ENCODE results near the gene MYO3B. TPM values are rescaled to one million over a fixed set of nuclear protein-coding genes. Genes with fewer than 3 reads are reported as not detected.

Gene MYO3B
- total RNA-seq, 1 donor from 2014 or later = not detected

DNA sequence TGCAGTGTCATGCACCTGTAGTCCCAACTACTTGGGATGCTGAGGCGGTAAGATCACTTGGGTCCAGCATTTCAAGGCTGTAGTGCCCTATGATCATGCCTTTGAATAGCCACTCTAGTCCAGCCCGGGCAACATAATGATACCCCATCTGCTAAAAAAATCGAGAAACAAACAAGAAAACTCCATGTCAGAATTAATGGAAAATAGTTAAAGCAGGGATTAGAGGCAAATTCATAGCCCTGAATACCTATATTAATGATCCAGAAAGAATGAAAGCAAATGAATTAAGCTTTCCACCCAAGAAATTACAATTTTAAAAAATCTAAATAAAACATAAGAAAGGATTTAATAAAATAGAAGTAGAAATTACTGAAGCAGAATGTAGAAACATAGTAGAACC is 143.0 kb downstream of the MYO3B start:
- ATAC-seq (no peak), DNase-seq (no peak)
- no peaks in the 10 kb centered on the region for H3K27me3 ChIP-seq (ENCODE audit: low read depth)
- no peaks in the 10 kb centered on the region for H3K36me3 ChIP-seq
- H3K4me3 ChIP-seq = no peak overlapping the region
- intact Hi-C loops (cut with DNase I) = no loop called here
- TF ChIP-seq CTCF (IDR thresholded peaks at IDR 0.05) = no peak
- no peaks in the 10 kb centered on the region for H3K9me3 ChIP-seq
- no peaks in the 10 kb centered on the region for H3K4me1 ChIP-seq
- no peak overlapping the region for H3K27ac ChIP-seq

- intact Hi-C loops (cut with DNase I) = no loop called here
- ATAC-seq = no peak
Observed at GRCh38 chr2:170321526-170321925, 143.6 kb downstream of the MYO3B start.

GRCh38 chr2:170322140-170322766 is 144.3 kb downstream of the MYO3B start:
- TF ChIP-seq CTCF (IDR thresholded peaks at IDR 0.05) = no peak
- Histone ChIP-seq H3K4me1 (no peaks in the 10 kb centered on the region), H3K27ac (no peak overlapping the region), H3K36me3 (no peaks in the 10 kb centered on the region), H3K4me3 (no peak overlapping the region), H3K27me3 (ENCODE audit: low read depth) (no peaks in the 10 kb centered on the region), H3K9me3 (no peaks in the 10 kb centered on the region)
- DNase-seq = no peak
- ATAC-seq = no peak
- intact Hi-C loops (cut with DNase I) = no loop called here

More at GRCh38 chr2:170321526-170321925, 143.6 kb downstream of the MYO3B start:
- Histone ChIP-seq H3K27ac (no peak overlapping the region), H3K27me3 (ENCODE audit: low read depth) (no peaks in the 10 kb centered on the region), H3K9me3 (no peaks in the 10 kb centered on the region), H3K4me1 (no peaks in the 10 kb centered on the region), H3K36me3 (no peaks in the 10 kb centered on the region), H3K4me3 (no peak overlapping the region)
- no peak for TF ChIP-seq CTCF (IDR thresholded peaks at IDR 0.05)
- DNase-seq = no peak

DNA sequence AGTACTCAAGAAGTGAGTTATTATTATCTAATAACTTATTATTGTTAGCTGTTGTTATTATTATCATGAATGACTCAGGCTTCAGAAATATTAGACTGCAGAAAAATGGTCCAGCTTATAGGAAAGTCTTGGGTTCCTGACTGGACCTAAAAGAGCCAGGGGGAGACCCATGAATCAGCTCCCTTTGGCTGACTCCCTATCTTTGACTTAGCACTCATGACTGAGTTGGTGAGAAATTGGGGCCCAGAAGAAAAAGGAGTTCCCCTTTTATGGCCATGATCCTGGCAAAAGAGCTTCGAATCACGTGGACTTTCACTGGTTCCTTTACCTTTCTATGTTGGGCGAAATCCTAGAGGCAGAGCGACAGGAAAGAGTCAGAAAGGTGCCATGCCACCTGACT is 145.8 kb downstream of the MYO3B start:
- intact Hi-C loops (cut with DNase I) = no loop called here
- no peak for TF ChIP-seq CTCF (IDR thresholded peaks at IDR 0.05)
- ATAC-seq = no peak

DNA sequence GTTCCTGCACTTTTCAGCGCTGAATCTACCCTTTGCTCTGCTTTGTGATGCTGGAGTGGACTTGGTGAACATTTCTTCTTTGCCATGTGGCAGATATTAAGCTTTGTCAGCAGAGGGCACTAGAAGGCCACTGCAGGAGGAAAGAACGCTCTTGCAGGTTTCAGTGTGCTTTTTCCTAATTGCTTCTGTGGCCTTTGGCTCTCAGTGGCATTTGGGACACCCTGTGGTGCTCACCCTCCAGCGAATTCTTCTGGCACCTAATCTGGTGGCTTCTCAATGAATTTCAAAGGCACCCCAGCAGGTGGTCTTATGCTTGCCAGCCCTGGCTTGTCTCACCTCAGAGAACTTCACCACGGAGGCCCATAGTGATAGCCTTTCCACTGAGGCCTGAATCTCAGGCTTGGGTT is 146.7 kb downstream of the MYO3B start:
- Histone ChIP-seq H3K4me3 (no peak overlapping the region), H3K27me3 (ENCODE audit: low read depth) (no peaks in the 10 kb centered on the region), H3K27ac (no peak overlapping the region), H3K9me3 (no peaks in the 10 kb centered on the region), H3K36me3 (no peaks in the 10 kb centered on the region), H3K4me1 (no peaks in the 10 kb centered on the region)
- peak in 1 of 2 donors; percentile 43 for ATAC-seq
- intact Hi-C loops (cut with DNase I) = no loop called here
- no peak for DNase-seq
- TF ChIP-seq CTCF (IDR thresholded peaks at IDR 0.05) = peak; percentile 51

More for the DNA sequence above, 145.8 kb downstream of the MYO3B start:
- Histone ChIP-seq H3K4me1 (no peaks in the 10 kb centered on the region), H3K27me3 (ENCODE audit: low read depth) (no peaks in the 10 kb centered on the region), H3K4me3 (no peak overlapping the region), H3K9me3 (no peaks in the 10 kb centered on the region), H3K27ac (no peak overlapping the region), H3K36me3 (no peaks in the 10 kb centered on the region)
- no peak for DNase-seq

Data from lower lobe of right lung (tissue), 2 donors.